Esophagus muscularis mucosa (tissue), 3 donors: ENCODE measurements around the gene UBAC1.

ENCODE experiments used
- POLR2AphosphoS5 ChIP-seq, 2 donors: sonication (generic); formaldehyde crosslinking; IDR thresholded peaks; one replicate each; pipeline ENCODE4 v1.6.1; 2017; ENCODE audit warnings: antibody characterized with exemption in 2 of 2
- TF ChIP-seq, protein P1 (sequence below), 3 experiments: fragments of 200-600 bp in 2 of 3; fragments of 450-650 bp in 1 of 3; sonication (generic) in 2 of 3; IDR thresholded peaks; one replicate each; pipeline ENCODE4 v1.5.1; 2017 to 2019; ENCODE audit warnings: antibody characterized with exemption in 3 of 3, mild to moderate bottlenecking in 2 of 3, moderate library complexity in 1 of 3

DNA sequence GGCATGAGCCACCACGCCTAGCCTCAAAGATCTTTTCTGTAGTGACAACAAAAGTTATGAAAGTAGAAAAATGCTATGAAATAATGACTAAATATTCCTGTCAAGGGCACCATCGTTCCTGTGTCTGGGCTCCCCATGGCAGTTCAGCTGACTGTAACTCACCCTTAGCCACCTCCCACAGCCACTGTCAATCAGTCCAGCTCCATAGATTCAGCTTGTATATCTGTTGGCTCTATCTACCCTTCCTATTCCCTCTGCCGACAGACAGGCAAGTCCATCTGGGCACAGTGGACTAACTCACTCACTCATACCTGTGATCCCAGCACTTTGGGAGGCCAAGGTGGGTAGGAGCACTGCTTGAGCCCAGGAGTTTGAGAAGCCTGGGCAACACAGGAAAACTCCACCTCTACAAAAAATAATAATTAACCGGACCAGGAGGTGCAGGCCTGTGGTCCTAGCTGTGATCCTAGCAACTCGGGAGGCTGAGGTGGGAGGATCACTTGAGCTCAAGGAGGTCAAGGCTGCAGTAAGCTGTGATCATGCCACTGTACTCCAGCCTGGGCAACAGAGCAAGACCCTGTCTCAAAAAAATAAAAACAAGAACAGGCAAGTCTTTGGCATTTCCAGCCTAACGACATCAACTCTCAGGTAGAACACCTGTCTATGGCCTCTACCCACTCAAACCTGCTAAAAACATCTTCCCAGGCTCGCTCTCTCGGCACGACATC lies 60.0 kb downstream of the UBAC1 start:
- TF ChIP-seq, protein P1, sequence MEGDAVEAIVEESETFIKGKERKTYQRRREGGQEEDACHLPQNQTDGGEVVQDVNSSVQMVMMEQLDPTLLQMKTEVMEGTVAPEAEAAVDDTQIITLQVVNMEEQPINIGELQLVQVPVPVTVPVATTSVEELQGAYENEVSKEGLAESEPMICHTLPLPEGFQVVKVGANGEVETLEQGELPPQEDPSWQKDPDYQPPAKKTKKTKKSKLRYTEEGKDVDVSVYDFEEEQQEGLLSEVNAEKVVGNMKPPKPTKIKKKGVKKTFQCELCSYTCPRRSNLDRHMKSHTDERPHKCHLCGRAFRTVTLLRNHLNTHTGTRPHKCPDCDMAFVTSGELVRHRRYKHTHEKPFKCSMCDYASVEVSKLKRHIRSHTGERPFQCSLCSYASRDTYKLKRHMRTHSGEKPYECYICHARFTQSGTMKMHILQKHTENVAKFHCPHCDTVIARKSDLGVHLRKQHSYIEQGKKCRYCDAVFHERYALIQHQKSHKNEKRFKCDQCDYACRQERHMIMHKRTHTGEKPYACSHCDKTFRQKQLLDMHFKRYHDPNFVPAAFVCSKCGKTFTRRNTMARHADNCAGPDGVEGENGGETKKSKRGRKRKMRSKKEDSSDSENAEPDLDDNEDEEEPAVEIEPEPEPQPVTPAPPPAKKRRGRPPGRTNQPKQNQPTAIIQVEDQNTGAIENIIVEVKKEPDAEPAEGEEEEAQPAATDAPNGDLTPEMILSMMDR (IDR thresholded peaks at IDR 0.05) = no peak
- TF ChIP-seq POLR2AphosphoS5 (IDR thresholded peaks at IDR 0.05) = no peak
